Embryonic facial prominence (tissue), 1 donor: ENCODE data around the gene TMEM185B.
"Not testable (repeated sequence)": the region's sequence is repeated elsewhere in the genome, so short reads cannot be mapped to it uniquely, and the experiment has no call there.

Experiments
- DNase-seq: peaks from one replicate; pipeline ENCODE4 v3.0.0-alpha.2; 2016; ENCODE audit errors: extremely low spot score

TMEM185B gene

GRCh38 chr2:120208381-120209353 lies 14.5 kb downstream of the TMEM185B start:
- no peak for DNase-seq

GRCh38 chr2:120206022-120206581 lies 17.1 kb downstream of the TMEM185B start:
- DNase-seq = no peak

GRCh38 chr2:120204945-120205670 lies 18.1 kb downstream of the TMEM185B start:
- DNase-seq = no peak

DNA sequence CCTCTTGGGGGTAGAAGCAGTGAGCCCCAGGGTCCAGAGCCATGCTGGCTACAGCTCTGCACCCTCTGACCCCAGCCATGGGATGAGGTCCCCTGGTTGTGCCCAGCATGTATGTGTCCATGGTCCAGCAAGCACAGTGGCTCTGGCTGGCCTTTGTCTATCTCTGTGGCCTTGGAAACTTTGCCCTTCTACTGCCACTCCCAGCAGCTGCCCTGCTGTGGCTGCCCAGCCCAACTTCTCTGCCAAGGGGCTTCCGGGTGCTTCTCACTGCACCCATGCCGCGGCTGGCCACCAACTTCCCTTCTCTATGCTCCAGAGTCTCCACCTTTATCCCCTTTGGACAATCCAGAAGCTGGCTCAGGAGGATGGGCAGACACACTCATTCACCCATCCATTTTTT lies 18.8 kb downstream of the TMEM185B start:
- DNase-seq = no peak

DNA sequence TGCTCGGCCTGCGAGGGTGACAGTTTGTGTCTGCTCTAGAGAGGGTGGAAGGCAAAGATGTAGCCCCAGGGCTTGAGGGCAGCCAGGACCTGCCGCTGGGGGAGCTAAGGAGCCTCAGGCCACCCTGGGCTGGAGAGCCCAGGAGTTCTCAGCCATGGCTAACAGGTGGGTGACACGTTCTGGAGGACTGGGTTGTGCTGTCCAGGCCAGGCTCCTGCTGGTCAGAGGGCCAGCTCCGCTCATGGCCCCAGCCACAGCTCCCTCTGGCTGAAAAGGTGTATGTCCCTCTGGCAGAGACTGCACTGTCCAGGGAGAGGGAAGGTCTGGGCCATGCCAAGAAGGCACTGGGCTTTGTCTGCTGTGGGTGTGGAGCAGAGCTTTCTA lies 19.2 kb downstream of the TMEM185B start:
- DNase-seq = no peak

- DNase-seq = no peak
Observed at GRCh38 chr2:120203251-120204021, 19.8 kb downstream of the TMEM185B start.

DNA sequence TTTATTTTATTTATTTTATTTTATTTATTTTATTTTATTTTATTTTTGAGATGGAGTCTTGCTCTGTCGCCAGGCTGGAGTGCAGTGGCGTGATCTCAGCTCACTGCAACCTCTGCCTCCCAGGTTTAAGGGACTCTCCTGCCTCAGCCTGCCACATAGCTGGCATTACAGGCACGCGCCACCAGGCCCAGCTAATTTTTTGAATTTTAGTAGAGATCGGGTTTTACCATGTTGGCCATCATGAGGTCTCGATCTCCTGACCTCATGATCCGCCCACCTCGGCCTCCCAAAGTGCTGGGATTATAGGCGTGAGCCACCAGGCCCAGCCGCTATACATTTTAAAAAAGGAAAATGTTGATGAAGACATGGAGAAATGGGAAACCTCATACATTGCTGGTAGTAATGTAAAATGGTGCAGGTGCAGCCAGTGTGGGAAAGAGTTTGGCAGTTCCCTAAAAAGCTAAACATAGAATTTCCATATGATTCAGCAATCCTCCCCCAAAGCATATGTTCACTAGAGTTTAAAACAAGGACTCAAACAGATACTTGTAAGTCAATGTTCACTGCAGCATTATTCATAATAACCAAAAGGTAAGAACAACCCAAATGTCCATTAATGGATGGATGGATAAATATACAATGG lies 23.3 kb downstream of the TMEM185B start:
- DNase-seq = not testable (repeated sequence)

GRCh38 chr2:120195553-120195952 lies 27.6 kb downstream of the TMEM185B start:
- DNase-seq = no peak

GRCh38 chr2:120192280-120192679 lies 30.9 kb downstream of the TMEM185B start:
- DNase-seq = no peak

- no peak for DNase-seq
Observed at GRCh38 chr2:120189189-120189588, 34.0 kb downstream of the TMEM185B start.

DNA sequence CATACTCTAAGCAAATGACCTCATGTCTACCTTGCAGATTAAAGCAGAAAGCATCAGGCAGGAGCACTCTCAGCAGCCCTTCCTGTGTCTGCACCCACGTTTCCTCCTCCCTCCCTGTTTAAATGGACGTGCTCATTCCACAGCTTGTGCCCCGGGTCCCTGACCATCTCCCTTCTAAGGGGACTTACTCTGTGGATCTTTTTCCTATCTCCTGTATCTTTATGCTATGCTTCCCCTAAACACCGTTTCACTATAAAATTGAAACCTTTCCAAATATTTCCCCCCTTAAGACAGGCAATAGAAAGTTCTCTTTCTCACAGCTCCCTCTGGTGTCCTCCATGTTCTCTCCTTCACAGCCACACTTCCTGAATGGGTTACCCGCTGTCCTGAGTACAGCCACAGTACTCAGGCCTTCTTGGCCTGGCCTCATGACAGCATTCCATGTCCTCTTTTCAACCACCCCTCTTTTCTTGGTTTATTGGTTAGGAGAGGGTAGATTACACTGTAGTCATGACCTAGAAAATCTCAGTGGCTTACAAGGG lies 41.1 kb downstream of the TMEM185B start:
- no peak for DNase-seq

- DNase-seq = no peak
Observed at GRCh38 chr2:120180066-120180465, 43.1 kb downstream of the TMEM185B start.

GRCh38 chr2:120179396-120179795 lies 43.8 kb downstream of the TMEM185B start:
- no peak for DNase-seq

- no peak for DNase-seq
Observed at GRCh38 chr2:120177973-120178372, 45.2 kb downstream of the TMEM185B start.

DNA sequence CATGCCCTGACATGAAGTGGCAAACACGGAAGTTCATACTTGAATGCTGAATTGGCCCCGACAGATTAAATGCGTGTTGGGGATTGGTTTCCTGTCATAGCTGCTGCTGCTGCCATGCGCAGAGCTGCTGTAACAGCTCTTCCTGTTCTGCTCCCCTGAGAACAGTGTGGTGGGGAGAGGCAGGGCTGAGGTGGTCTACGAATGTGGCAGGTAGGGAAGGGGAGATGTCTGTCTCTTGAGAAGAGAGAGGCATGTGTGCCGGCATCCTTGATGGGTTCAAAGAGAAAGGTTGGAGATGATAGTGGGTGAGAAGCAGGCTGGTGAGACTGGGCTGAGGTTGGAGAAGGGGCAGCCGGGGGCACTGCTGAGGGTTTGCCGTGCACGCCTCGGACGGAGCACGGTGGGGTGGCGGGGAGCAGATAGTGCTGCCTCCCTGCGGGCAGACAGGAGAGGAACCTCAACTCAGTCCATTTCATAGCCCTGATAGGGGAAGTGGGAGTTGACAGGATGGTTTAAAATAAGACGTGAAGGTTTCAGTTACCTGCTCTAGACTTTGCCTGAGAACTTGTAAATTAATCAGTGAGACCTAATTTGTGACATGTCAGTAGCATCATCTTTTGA lies 46.1 kb downstream of the TMEM185B start:
- DNase-seq = no peak

GRCh38 chr2:120176526-120176925 lies 46.7 kb downstream of the TMEM185B start:
- no peak for DNase-seq

DNA sequence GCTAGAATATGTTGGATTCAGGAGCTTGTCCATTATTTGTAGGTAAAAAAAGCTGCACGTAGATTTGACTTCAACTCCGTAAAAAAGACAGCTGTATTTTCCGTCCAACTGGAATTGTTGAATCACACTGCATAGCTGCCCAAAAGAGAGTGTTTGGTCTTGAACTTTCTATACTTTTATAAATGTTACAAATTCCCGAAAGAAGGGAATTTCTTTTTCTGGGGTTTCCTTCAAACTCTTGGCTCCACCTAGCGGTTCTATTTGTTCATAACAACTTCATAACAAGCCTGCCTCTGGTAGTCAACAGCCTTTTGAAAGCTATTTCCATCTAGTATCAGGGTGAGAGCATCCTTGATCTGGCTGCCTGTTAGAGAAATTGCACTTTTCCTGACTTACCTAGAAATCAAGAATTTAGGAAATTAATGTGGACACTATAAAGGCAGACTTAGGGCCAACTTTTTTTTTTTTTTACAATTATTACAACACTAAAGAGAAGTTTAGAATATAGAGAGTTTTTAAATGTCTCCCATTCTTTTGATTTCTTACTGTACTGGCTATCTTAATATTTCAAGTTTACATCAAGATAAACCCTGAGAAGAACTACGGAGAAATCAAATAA lies 48.1 kb downstream of the TMEM185B start:
- DNase-seq = peak; percentile 64
